Mesodermal cell (in vitro differentiated cells): Measurements from ENCODE around the gene SSBP3.
"Not testable (repeated sequence)": the region's sequence is repeated elsewhere in the genome, so short reads cannot be mapped to it uniquely, and the experiment has no call there.

Experiments
- H3K27ac ChIP-seq: 2 replicates; pipeline ENCODE4 v1.7.0; 2013; ENCODE audit warnings: mild to moderate bottlenecking, low read depth, low read length, moderate library complexity; ENCODE audit not compliant: severe bottlenecking
- H3K36me3 ChIP-seq: 2 replicates; pipeline ENCODE4 v1.7.1; 2013; ENCODE audit warnings: mild to moderate bottlenecking, low read length, moderate library complexity; ENCODE audit not compliant: control insufficient read depth, insufficient read depth
- H3K4me1 ChIP-seq: one replicate; pipeline ENCODE4 v1.7.1; 2013; ENCODE audit warnings: mild to moderate bottlenecking, low read length; ENCODE audit not compliant: insufficient read depth, control insufficient read depth, poor library complexity, severe bottlenecking
- H3K4me3 ChIP-seq: 2 replicates; pipeline ENCODE4 v1.7.0; 2013; ENCODE audit warnings: low read length, control low read depth, mild to moderate bottlenecking; ENCODE audit not compliant: insufficient read depth, poor library complexity, severe bottlenecking; ENCODE audit errors: extremely low read depth
- H3K9me3 ChIP-seq: 2 replicates; pipeline ENCODE4 v1.7.1; 2013; ENCODE audit warnings: mild to moderate bottlenecking, low read length, moderate library complexity; ENCODE audit not compliant: control insufficient read depth
- WGBS, 2 experiments: methylation state at CpG; one replicate each; pipeline ENCODE4 v1.1.5; 2013; ENCODE audit warnings: missing lambda C conversion rate in 2 of 2; ENCODE audit not compliant: insufficient coverage in 2 of 2; 5-methylcytosine and 5-hydroxymethylcytosine counted together

The SSBP3 gene

GRCh38 chr1:54428837-54429518 is 22.8 kb upstream of the SSBP3 start:
- no peak overlapping the region for H3K4me3 ChIP-seq
- 82 to 95% methylated on average over 6 to 7 of the region's 10 CpGs for WGBS, 2 experiments
- no peaks in the 10 kb centered on the region for H3K36me3 ChIP-seq
- H3K4me1 ChIP-seq = peaks cover 4% of the 10 kb centered on the region
- H3K27ac ChIP-seq = peak overlapping the region; percentile 70
- no peaks in the 10 kb centered on the region for H3K9me3 ChIP-seq

DNA sequence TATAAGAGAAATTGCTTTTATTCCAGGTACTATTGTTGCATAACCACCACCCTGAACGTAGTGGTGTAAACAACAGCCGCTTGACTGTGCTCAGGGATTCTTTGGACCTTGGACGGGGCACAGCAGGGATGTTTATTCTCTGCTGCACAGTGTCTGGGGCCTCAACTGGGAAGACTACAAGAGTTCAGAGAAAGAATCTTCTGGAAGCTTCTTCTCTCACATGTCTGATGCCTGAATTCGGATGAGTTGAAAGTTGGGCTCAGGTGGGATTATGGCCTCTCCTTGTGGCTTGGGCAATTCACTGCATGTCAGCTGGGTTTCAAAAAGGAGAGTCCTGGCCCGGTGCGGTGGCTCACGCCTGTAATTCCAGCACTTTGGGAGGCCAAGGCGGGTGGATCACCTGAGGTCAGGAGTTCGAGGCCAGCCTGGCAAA is 19.0 kb upstream of the SSBP3 start:
- Histone ChIP-seq H3K36me3 (no peaks in the 10 kb centered on the region), H3K4me3 (no peak overlapping the region), H3K27ac (no peak overlapping the region), H3K4me1 (peaks cover 6% of the 10 kb centered on the region), H3K9me3 (no peaks in the 10 kb centered on the region)
- 94 to 99% methylated on average over 8 to 9 of the region's 9 CpGs for WGBS, 2 experiments

- 80 to 100% methylated on average over 1 of the region's 2 CpGs for WGBS, 2 experiments
Measured at GRCh38 chr1:54424398-54424797, 18.2 kb upstream of the SSBP3 start.

DNA sequence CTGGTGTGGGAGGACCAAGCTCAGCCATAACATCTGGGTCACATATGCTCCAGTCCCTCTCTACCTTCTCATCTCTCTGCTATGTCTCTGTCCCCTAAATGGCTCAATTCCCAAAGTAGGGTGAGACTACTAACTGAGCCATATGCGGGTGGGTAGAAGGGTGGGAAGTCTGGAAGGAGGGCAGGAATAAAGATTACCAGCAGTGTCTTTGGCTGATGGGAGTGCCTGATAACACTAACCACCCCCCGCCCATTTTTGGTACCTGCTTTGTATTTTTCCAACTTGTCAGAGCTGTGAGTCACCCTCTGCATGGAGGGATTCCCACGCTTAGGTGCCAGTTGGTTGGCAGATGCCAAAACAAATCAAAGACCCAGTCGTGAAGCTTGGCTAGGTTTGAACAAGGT is 14.9 kb upstream of the SSBP3 start:
- H3K27ac ChIP-seq = no peak overlapping the region
- H3K9me3 ChIP-seq = no peaks in the 10 kb centered on the region
- WGBS, 2 experiments = 80% methylated on average over 3 to 4 of the region's 4 CpGs
- H3K36me3 ChIP-seq = no peaks in the 10 kb centered on the region
- H3K4me3 ChIP-seq = no peak overlapping the region
- peaks cover 3% of the 10 kb centered on the region for H3K4me1 ChIP-seq

More at GRCh38 chr1:54424398-54424797, 18.2 kb upstream of the SSBP3 start:
- Histone ChIP-seq H3K27ac (no peak overlapping the region), H3K4me3 (no peak overlapping the region), H3K36me3 (no peaks in the 10 kb centered on the region), H3K9me3 (no peaks in the 10 kb centered on the region), H3K4me1 (peaks cover 3% of the 10 kb centered on the region)

DNA sequence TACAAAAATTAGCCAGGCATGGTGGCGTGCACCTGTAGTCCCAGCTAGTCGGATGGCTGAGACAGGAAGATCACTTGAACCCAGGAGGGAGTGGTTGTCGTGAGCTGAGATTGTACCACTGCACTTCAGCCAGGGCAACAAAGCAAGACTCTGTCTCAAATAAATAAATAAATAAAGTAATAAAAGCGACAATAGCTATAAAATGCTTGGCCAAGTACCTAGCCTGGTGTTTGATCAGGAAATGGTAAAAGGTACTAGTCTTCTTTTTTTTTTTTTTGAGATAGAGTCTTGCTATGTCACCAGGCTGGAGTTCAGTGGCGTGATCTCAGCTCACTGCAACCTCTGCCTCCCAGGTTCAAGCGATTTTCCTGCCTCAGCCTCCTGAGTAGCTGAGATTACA is 12.4 kb upstream of the SSBP3 start:
- not testable (repeated sequence) for H3K4me3 ChIP-seq, H3K27ac ChIP-seq, H3K9me3 ChIP-seq, H3K36me3 ChIP-seq, H3K4me1 ChIP-seq
- WGBS, 2 experiments = 80 to 91% methylated on average over 4 to 5 of the region's 6 CpGs

DNA sequence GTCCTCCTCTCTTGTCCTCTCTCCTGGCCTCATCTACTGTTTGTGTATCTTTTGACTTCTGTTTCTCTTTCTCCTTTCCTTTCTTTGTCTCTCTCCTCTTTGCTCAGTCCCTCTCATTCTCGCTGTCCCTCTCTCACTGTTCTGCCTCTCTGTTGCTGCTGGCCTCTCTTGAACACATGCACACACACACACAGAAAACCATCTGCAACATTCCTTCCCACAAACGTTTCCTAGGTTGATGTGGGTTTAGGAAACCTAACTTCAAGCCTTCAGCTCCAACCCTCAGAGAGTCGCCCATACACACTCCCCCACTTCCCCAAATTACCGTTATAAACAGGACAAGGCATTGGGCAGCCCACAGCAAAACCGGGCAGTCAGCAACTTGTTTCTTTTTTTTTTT is 10.9 kb upstream of the SSBP3 start:
- Histone ChIP-seq H3K9me3 (no peaks in the 10 kb centered on the region), H3K4me3 (no peak overlapping the region), H3K27ac (no peak overlapping the region), H3K4me1 (peaks cover 3% of the 10 kb centered on the region), H3K36me3 (no peaks in the 10 kb centered on the region)
- WGBS, 2 experiments = 79 to 85% methylated on average over 4 of the region's 5 CpGs

DNA sequence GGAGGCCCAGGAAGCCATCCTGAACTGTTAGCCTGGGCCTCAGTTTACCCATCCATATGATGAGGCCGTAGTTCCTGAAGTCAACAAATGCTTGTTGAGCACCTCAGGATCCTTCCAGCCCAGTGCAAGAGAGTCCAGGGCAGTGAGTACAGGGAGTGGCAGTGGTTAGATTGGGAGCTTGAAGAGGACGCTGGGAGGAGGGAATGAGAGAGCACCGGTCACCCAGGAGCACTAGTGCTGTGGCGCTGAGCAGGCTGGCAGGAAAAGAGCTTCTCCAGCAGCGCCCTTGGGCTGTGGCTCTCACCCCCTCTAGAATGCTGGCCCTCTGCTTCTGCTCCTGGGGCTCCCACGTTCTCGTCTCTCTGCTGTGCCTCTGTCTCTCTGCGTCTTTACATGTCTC is 10.2 kb upstream of the SSBP3 start:
- 87 to 94% methylated on average over 8 of the region's 8 CpGs for WGBS, 2 experiments
- H3K4me1 ChIP-seq = peaks cover 3% of the 10 kb centered on the region

GRCh38 chr1:54415991-54416390 is 9.8 kb upstream of the SSBP3 start:
- Histone ChIP-seq H3K4me3 (no peak overlapping the region), H3K27ac (no peak overlapping the region), H3K36me3 (no peaks in the 10 kb centered on the region), H3K4me1 (peaks cover 3% of the 10 kb centered on the region), H3K9me3 (no peaks in the 10 kb centered on the region)
- WGBS, 2 experiments = 83 to 98% methylated on average over 6 to 9 of the region's 9 CpGs

More for the DNA sequence above, 10.2 kb upstream of the SSBP3 start:
- Histone ChIP-seq H3K9me3 (no peaks in the 10 kb centered on the region), H3K27ac (no peak overlapping the region), H3K4me3 (no peak overlapping the region), H3K36me3 (no peaks in the 10 kb centered on the region)

- 83 to 95% methylated on average over 1 to 2 of the region's 3 CpGs for WGBS, 2 experiments
- Histone ChIP-seq H3K4me1 (no peaks in the 10 kb centered on the region), H3K9me3 (no peaks in the 10 kb centered on the region), H3K36me3 (no peaks in the 10 kb centered on the region), H3K4me3 (no peak overlapping the region), H3K27ac (no peak overlapping the region)
Measured at GRCh38 chr1:54415533-54415932, 9.3 kb upstream of the SSBP3 start.

GRCh38 chr1:54413732-54414131 is 7.5 kb upstream of the SSBP3 start:
- no peak overlapping the region for H3K27ac ChIP-seq
- H3K4me1 ChIP-seq = peaks cover 13% of the 10 kb centered on the region
- H3K9me3 ChIP-seq = no peaks in the 10 kb centered on the region
- H3K4me3 ChIP-seq = no peak overlapping the region
- H3K36me3 ChIP-seq = no peaks in the 10 kb centered on the region
- WGBS, 2 experiments = 85% methylated on average over 3 of the region's 4 CpGs; no CpG with 5 or more reads in 1 of the 2 experiments

DNA sequence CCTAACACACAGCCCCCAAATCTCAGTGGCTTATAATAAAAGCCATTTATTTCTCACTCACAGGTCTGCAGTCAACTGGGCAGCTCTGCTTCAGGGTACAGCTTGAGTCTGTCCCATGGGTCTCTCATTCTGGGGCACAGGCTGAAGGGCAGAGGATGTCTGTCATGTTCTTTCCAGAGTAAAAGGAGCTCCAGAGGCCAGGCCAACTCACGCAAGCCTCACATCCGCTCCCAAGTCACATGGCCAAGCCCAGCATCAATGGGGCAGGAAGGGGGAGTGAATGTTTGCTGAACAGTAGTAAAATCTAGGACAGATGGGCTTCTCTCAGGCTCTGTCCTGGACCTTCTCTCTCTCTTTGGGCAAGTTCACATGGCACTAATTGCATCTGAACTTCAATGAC is 7.1 kb upstream of the SSBP3 start:
- H3K27ac ChIP-seq = no peak overlapping the region
- H3K9me3 ChIP-seq = no peaks in the 10 kb centered on the region
- H3K36me3 ChIP-seq = no peaks in the 10 kb centered on the region
- 80 to 85% methylated on average over 2 of the region's 2 CpGs for WGBS, 2 experiments
- H3K4me3 ChIP-seq = no peak overlapping the region
- peaks cover 17% of the 10 kb centered on the region for H3K4me1 ChIP-seq
